ENCODE results near the gene C20orf144.
"Not testable (repeated sequence)": the region's sequence is repeated elsewhere in the genome, so short reads cannot be mapped to it uniquely, and the experiment has no call there.

Gene C20orf144

DNA sequence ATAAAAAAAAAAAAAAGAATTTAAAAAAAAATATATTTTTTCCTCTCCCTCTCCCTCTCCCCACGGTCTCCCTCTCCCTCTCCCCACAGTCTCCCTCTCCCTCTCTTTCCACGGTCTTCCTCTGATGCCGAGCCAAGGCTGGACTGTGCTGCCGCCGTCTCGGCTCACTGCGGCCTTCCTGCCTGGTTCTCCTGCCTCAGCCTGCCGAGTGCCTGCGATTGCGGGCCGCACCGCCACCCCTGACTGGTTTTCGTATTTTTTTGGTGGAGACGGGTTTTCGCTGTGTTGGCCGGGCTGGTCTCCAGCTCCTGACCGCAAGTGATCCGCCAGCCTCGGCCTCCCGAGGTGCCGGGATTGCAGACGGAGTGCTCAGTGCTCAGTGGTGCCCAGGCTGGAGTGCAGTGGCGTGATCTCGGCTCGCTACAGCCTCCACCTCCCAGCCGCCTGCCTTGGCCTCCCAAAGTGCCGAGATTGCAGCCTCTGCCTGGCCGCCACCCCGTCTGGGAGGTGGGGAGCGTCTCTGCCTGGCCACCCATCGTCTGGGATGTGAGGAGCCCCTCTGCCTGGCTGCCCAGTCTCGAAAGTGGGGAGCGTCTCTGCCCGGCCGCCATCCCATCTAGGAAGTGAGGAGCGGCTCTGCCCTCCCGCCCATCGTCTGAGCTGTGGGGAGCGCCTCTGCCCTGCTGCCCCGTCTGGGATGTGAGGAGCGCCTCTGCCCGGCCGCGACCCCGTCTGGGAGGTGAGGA is 38.7 kb downstream of the C20orf144 start:
- H3K9me3 Mint-ChIP-seq; DNase-seq; H3K27me3 Mint-ChIP-seq; H3K4me1 Mint-ChIP-seq; H3K27ac Mint-ChIP-seq; ATAC-seq; H3K4me3 Mint-ChIP-seq; H3K36me3 Mint-ChIP-seq (ENCODE audit: low read depth): not testable (repeated sequence)

GRCh38 chr20:33701629-33702450 is 39.7 kb downstream of the C20orf144 start:
- H3K4me3 Mint-ChIP-seq = no peak overlapping the region
- no peaks in the 10 kb centered on the region for H3K36me3 Mint-ChIP-seq (ENCODE audit: low read depth)
- H3K4me1 Mint-ChIP-seq = no peaks in the 10 kb centered on the region
- DNase-seq (no peak), ATAC-seq (no peak)
- no peaks in the 10 kb centered on the region for H3K27me3 Mint-ChIP-seq
- H3K27ac Mint-ChIP-seq = no peak overlapping the region
- H3K9me3 Mint-ChIP-seq = no peaks in the 10 kb centered on the region

DNA sequence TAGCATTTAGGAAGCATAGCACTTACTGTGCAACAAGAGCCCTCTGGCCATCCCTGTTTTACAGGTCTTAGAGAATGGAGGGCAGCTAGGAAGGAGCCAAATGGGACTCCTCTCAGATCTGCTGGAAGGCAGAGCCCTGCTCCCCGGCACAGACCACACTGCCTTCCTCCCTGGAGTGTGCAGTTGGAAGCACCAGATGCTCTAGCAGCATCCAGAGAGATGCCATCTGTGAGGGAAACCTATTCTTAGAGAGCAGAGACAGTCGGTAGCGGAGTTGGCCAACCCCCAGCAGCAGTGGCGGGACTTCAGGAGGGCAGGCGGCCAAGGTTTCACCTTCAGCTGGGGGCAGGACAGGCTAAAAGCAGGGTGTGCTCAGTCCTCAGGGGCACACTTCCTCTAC is 40.7 kb downstream of the C20orf144 start:
- no peak for ATAC-seq
- Mint-ChIP-seq H3K36me3 (ENCODE audit: low read depth) (no peaks in the 10 kb centered on the region), H3K27ac (no peak overlapping the region), H3K9me3 (no peaks in the 10 kb centered on the region), H3K4me3 (no peak overlapping the region), H3K27me3 (no peaks in the 10 kb centered on the region), H3K4me1 (no peaks in the 10 kb centered on the region)
- DNase-seq = no peak

DNA sequence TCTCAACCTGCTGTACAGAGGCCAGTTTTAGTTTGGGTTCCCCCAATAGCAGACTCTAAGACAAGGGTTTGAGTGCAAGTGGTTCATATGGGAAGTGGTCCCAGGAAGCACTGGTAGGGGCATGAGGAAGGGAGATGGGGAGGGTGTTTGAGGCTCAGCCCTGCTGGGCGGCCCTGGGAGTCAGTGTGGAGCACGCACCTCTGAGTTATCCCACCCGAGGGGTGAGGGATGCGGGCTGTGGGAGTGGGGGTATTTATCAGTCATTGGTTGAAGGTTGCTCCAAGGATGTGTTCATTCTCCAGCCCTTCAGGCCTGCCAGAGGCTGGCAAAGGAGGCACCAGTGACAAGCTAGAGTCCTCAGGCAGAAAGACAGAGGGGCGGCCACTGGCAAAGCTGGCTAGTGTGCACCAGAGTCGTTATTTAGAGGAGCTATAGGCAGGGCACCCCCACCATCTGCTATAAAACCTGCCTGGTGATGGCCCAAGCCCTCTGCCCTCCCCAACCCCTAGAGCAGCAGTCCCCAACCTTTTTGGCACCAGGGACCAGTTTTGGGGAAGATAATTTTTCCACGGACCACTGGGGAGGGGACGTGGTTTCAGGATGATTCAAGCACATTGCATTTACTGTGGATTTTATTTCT is 41.5 kb downstream of the C20orf144 start:
- Mint-ChIP-seq H3K27me3 (no peaks in the 10 kb centered on the region), H3K4me1 (no peaks in the 10 kb centered on the region), H3K4me3 (no peak overlapping the region)

DNA sequence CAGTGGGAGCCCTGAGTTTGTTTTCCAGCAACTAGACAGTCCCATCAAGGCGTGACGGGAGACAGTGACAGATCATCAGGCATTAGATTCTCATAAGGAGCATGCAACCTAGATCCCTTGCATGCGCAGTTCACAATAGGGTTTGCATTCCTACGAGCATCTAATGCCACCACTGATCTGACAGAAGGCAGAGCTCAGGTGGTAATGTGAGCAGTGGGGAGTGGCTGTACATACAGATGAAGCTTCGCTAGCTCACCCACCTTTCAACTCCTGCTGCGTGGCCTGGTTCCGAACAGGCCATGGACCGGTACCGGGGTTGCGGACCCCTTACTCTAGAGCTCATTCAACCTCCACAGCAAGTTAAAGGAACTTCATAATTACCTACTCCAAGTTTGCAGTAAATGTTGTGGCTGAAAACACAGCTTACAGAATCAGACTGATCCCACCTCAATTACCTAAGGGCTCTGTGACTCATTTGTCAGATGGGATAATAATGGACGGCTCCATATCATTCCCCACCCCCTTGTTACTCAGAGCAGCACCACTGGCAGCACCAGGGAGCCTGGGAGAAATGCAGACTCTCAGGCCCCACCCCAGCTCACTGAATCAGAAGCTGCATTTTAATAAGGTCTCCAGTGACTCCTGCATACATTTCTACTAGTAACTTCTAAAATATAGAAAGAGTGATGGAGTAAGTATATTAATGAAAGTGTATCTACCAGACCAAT is 42.2 kb downstream of the C20orf144 start:
- no peaks in the 10 kb centered on the region for H3K36me3 Mint-ChIP-seq (ENCODE audit: low read depth)
- H3K4me3 Mint-ChIP-seq = no peak overlapping the region
- peaks cover 5% of the 10 kb centered on the region for H3K4me1 Mint-ChIP-seq
- no peak overlapping the region for H3K27ac Mint-ChIP-seq
- H3K27me3 Mint-ChIP-seq = no peaks in the 10 kb centered on the region
- DNase-seq (no peak), ATAC-seq (no peak)
- H3K9me3 Mint-ChIP-seq = no peaks in the 10 kb centered on the region

More for the DNA sequence above, 41.5 kb downstream of the C20orf144 start:
- H3K36me3 Mint-ChIP-seq (ENCODE audit: low read depth) = no peaks in the 10 kb centered on the region
- DNase-seq = no peak
- no peaks in the 10 kb centered on the region for H3K9me3 Mint-ChIP-seq
- no peak for ATAC-seq
- H3K27ac Mint-ChIP-seq = no peak overlapping the region

- H3K27me3 Mint-ChIP-seq = no peaks in the 10 kb centered on the region
- no peak overlapping the region for H3K27ac Mint-ChIP-seq
- peaks cover 16% of the 10 kb centered on the region for H3K4me1 Mint-ChIP-seq
- no peak overlapping the region for H3K4me3 Mint-ChIP-seq
- ATAC-seq (no peak), DNase-seq (no peak)
- H3K36me3 Mint-ChIP-seq (ENCODE audit: low read depth) = peaks cover 5% of the 10 kb centered on the region
- H3K9me3 Mint-ChIP-seq = no peaks in the 10 kb centered on the region
These were observed 45.5 kb downstream of the C20orf144 start for GRCh38 chr20:33707668-33708067.

DNA sequence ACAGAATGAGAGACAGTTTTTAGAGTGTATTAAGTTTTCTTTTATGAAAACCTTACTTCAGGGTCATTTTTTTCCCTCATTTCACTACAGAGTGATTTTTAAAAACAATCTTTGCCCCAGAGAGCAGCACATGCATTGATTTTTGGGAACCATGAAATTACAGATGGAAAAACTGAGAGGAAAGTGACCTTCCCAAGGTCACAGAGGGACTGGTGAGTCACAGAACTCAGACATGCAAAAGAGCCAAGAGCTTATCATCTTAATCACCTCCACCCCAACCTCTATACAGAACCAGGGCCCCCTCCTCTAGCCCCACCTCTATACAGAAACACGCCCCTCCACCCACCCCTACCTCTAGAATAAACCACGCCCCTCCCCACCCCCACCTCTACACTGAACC is 47.3 kb downstream of the C20orf144 start:
- no peaks in the 10 kb centered on the region for H3K9me3 Mint-ChIP-seq
- H3K36me3 Mint-ChIP-seq (ENCODE audit: low read depth) = peaks cover 13% of the 10 kb centered on the region
- no peaks in the 10 kb centered on the region for H3K27me3 Mint-ChIP-seq
- ATAC-seq (peak; percentile 84), DNase-seq (no peak)
- peaks cover 16% of the 10 kb centered on the region for H3K4me1 Mint-ChIP-seq
- H3K4me3 Mint-ChIP-seq = no peak overlapping the region
- peak overlapping the region; percentile 59 for H3K27ac Mint-ChIP-seq

DNA sequence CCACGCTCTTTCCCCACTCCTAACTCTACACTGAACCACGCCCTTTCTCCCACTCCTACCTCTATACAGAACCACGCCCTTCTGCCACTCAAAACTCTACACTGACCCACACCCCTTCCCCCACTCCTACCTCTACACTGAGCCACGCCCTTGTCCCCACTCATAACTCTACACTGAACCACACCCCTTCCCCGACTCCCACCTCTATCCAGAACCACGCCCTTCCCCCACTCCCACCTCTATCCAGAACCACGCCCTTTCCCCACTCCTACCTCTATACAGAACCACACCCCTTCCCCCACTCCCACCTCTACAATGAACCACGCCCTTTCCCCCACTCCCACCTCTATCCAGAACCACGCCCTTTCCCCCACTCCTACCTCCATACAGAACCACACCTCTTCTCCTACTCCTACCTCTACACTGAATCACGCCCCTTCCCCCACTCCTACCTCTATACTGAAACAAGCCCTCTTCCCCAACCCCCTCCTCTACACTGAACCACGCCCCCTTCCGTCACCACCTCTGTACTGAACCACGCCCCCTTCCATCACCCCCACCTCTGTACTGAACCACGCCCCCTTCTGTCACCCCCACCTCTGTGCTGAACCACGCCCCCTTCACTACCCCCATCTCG is 47.9 kb downstream of the C20orf144 start:
- no peak overlapping the region for H3K27ac Mint-ChIP-seq
- H3K27me3 Mint-ChIP-seq = no peaks in the 10 kb centered on the region
- H3K4me1 Mint-ChIP-seq = peaks cover 16% of the 10 kb centered on the region

DNA sequence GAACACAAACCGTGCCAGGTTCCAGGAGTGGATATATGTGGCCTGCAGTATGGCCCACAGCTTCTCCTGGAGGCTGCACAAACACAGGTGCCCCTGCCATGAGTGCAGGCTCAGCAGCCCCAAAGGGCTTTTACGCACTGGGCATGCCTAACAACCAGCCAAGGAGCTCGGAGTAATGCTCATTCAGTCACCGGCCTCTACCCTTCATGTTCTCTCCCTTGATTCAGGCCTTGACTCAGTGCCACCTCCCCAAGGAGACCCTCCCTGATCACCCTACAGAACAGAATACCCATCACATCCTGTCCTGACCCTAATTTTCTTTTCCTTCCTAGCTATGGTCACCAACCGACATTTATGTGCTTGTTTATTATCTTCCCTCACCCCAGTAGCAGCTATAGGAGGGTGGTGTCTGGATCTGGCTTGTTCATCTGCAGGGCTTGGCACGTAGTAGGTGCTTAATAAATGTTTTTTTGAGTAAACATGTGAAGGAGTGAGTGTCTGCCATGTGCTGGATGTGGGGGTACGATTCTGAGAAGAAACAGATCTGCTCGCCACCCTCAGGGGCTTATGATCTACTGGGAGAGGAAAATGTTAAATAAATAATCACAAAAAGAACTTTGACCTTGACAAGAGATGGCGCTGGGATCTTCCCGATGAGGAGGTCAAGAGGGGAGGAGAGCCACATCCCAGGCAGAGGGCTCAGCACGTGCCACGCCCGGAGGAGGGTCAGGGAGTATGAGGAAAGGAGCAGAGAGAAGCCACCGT is 48.7 kb downstream of the C20orf144 start:
- Mint-ChIP-seq H3K27ac (no peak overlapping the region), H3K9me3 (no peaks in the 10 kb centered on the region), H3K27me3 (no peaks in the 10 kb centered on the region), H3K4me3 (no peak overlapping the region), H3K4me1 (peaks cover 16% of the 10 kb centered on the region), H3K36me3 (ENCODE audit: low read depth) (peaks cover 13% of the 10 kb centered on the region)
- DNase-seq (no peak), ATAC-seq (no peak)

More for the DNA sequence above, 47.9 kb downstream of the C20orf144 start:
- Mint-ChIP-seq H3K9me3 (no peaks in the 10 kb centered on the region), H3K4me3 (no peak overlapping the region), H3K36me3 (ENCODE audit: low read depth) (peaks cover 13% of the 10 kb centered on the region)
- DNase-seq (no peak), ATAC-seq (peak; percentile 26)

DNA sequence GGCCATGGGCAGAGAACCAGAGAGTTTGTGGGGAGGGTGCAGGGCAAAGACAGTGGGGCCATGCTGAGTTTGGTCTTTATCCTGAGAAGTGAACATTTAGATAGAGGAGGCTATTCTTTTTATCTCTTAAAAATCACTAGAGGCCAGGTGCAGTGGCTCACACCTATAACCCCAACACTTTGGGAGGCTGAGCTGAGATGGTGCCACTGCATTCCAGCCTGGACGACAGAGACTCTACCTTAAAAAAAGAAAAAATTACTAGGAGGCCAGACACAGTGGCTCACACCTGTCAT is 49.3 kb downstream of the C20orf144 start:
- Mint-ChIP-seq H3K4me1 (peaks cover 16% of the 10 kb centered on the region), H3K27me3 (no peaks in the 10 kb centered on the region), H3K27ac (no peak overlapping the region), H3K9me3 (no peaks in the 10 kb centered on the region), H3K4me3 (no peak overlapping the region), H3K36me3 (ENCODE audit: low read depth) (peaks cover 13% of the 10 kb centered on the region)
- ATAC-seq (no peak), DNase-seq (no peak)
